Measurements from ENCODE around the gene LRTM2.

LRTM2 gene

GRCh38 chr12:1799882-1800400 is 20.4 kb upstream of the LRTM2 start:
- H3K4me1 ChIP-seq (ENCODE audit: control insufficient read depth, insufficient read depth, low read length): peaks cover 28% of the 10 kb centered on the region
- H3K36me3 ChIP-seq (ENCODE audit: insufficient read depth, low read length): no peaks in the 10 kb centered on the region
- H3K9me3 ChIP-seq (replicated peaks; ENCODE audit: low read length): no peaks in the 10 kb centered on the region
- no peak overlapping the region for H3K9ac ChIP-seq (ENCODE audit: low read depth, low read length)
- H3K4me3 ChIP-seq (ENCODE audit: low read length): no peak overlapping the region
- H3K27me3 ChIP-seq (ENCODE audit: control insufficient read depth, insufficient read depth, low read length): no peaks in the 10 kb centered on the region
- H3K4me2 ChIP-seq (ENCODE audit: low read length): no peak overlapping the region

GRCh38 chr12:1800401-1801302 is 19.7 kb upstream of the LRTM2 start:
- Histone ChIP-seq H3K9ac (ENCODE audit: low read depth, low read length) (no peak overlapping the region), H3K36me3 (ENCODE audit: insufficient read depth, low read length) (no peaks in the 10 kb centered on the region), H3K4me3 (ENCODE audit: low read length) (no peak overlapping the region), H3K4me1 (ENCODE audit: control insufficient read depth, insufficient read depth, low read length) (peaks cover 27% of the 10 kb centered on the region), H3K4me2 (ENCODE audit: low read length) (no peak overlapping the region), H3K9me3 (replicated peaks; ENCODE audit: low read length) (no peaks in the 10 kb centered on the region), H3K27me3 (ENCODE audit: control insufficient read depth, insufficient read depth, low read length) (no peaks in the 10 kb centered on the region)

GRCh38 chr12:1801303-1801975 is 18.9 kb upstream of the LRTM2 start:
- Histone ChIP-seq H3K4me2 (ENCODE audit: low read length) (no peak overlapping the region), H3K4me1 (ENCODE audit: control insufficient read depth, insufficient read depth, low read length) (peaks cover 20% of the 10 kb centered on the region), H3K27me3 (ENCODE audit: control insufficient read depth, insufficient read depth, low read length) (no peaks in the 10 kb centered on the region), H3K9ac (ENCODE audit: low read depth, low read length) (no peak overlapping the region), H3K4me3 (ENCODE audit: low read length) (no peak overlapping the region), H3K36me3 (ENCODE audit: insufficient read depth, low read length) (no peaks in the 10 kb centered on the region), H3K9me3 (replicated peaks; ENCODE audit: low read length) (no peaks in the 10 kb centered on the region)

- H3K36me3 ChIP-seq (ENCODE audit: insufficient read depth, low read length): no peaks in the 10 kb centered on the region
- H3K4me2 ChIP-seq (ENCODE audit: low read length): no peak overlapping the region
- H3K27me3 ChIP-seq (ENCODE audit: control insufficient read depth, insufficient read depth, low read length): no peaks in the 10 kb centered on the region
- no peak overlapping the region for H3K9ac ChIP-seq (ENCODE audit: low read depth, low read length)
- no peak overlapping the region for H3K4me3 ChIP-seq (ENCODE audit: low read length)
- no peaks in the 10 kb centered on the region for H3K9me3 ChIP-seq (replicated peaks; ENCODE audit: low read length)
- peaks cover 12% of the 10 kb centered on the region for H3K4me1 ChIP-seq (ENCODE audit: control insufficient read depth, insufficient read depth, low read length)
These were observed 16.6 kb upstream of the LRTM2 start for GRCh38 chr12:1803736-1804135.

- no peaks in the 10 kb centered on the region for H3K27me3 ChIP-seq (ENCODE audit: control insufficient read depth, insufficient read depth, low read length)
- H3K36me3 ChIP-seq (ENCODE audit: insufficient read depth, low read length): no peaks in the 10 kb centered on the region
- H3K4me1 ChIP-seq (ENCODE audit: control insufficient read depth, insufficient read depth, low read length): peaks cover 12% of the 10 kb centered on the region
- H3K9ac ChIP-seq (ENCODE audit: low read depth, low read length): no peak overlapping the region
- no peaks in the 10 kb centered on the region for H3K9me3 ChIP-seq (replicated peaks; ENCODE audit: low read length)
- H3K4me3 ChIP-seq (ENCODE audit: low read length): no peak overlapping the region
- no peak overlapping the region for H3K4me2 ChIP-seq (ENCODE audit: low read length)
These were observed 15.6 kb upstream of the LRTM2 start for GRCh38 chr12:1804545-1805332.

- H3K4me1 ChIP-seq (ENCODE audit: control insufficient read depth, insufficient read depth, low read length): peaks cover 12% of the 10 kb centered on the region
- no peaks in the 10 kb centered on the region for H3K9me3 ChIP-seq (replicated peaks; ENCODE audit: low read length)
- H3K36me3 ChIP-seq (ENCODE audit: insufficient read depth, low read length): no peaks in the 10 kb centered on the region
These were observed 14.8 kb upstream of the LRTM2 start for GRCh38 chr12:1805441-1806081.

GRCh38 chr12:1806301-1807086 is 13.9 kb upstream of the LRTM2 start:
- Histone ChIP-seq H3K4me1 (ENCODE audit: control insufficient read depth, insufficient read depth, low read length) (peaks cover 7% of the 10 kb centered on the region), H3K9ac (ENCODE audit: low read depth, low read length) (no peak overlapping the region)

More at GRCh38 chr12:1805441-1806081, 14.8 kb upstream of the LRTM2 start:
- Histone ChIP-seq H3K4me3 (ENCODE audit: low read length) (no peak overlapping the region), H3K4me2 (ENCODE audit: low read length) (no peak overlapping the region), H3K9ac (ENCODE audit: low read depth, low read length) (no peak overlapping the region), H3K27me3 (ENCODE audit: control insufficient read depth, insufficient read depth, low read length) (no peaks in the 10 kb centered on the region)

GRCh38 chr12:1807087-1807860 is 13.1 kb upstream of the LRTM2 start:
- no peak overlapping the region for H3K4me2 ChIP-seq (ENCODE audit: low read length)
- no peaks in the 10 kb centered on the region for H3K9me3 ChIP-seq (replicated peaks; ENCODE audit: low read length)
- H3K9ac ChIP-seq (ENCODE audit: low read depth, low read length): no peak overlapping the region
- no peak overlapping the region for H3K4me3 ChIP-seq (ENCODE audit: low read length)
- peaks cover 6% of the 10 kb centered on the region for H3K4me1 ChIP-seq (ENCODE audit: control insufficient read depth, insufficient read depth, low read length)
- H3K27me3 ChIP-seq (ENCODE audit: control insufficient read depth, insufficient read depth, low read length): no peaks in the 10 kb centered on the region
- no peaks in the 10 kb centered on the region for H3K36me3 ChIP-seq (ENCODE audit: insufficient read depth, low read length)

More at GRCh38 chr12:1806301-1807086, 13.9 kb upstream of the LRTM2 start:
- no peaks in the 10 kb centered on the region for H3K9me3 ChIP-seq (replicated peaks; ENCODE audit: low read length)
- no peaks in the 10 kb centered on the region for H3K27me3 ChIP-seq (ENCODE audit: control insufficient read depth, insufficient read depth, low read length)
- no peaks in the 10 kb centered on the region for H3K36me3 ChIP-seq (ENCODE audit: insufficient read depth, low read length)
- H3K4me2 ChIP-seq (ENCODE audit: low read length): no peak overlapping the region
- no peak overlapping the region for H3K4me3 ChIP-seq (ENCODE audit: low read length)

- Histone ChIP-seq H3K4me1 (ENCODE audit: control insufficient read depth, insufficient read depth, low read length) (peaks cover 16% of the 10 kb centered on the region), H3K9me3 (replicated peaks; ENCODE audit: low read length) (no peaks in the 10 kb centered on the region), H3K4me3 (ENCODE audit: low read length) (no peak overlapping the region), H3K9ac (ENCODE audit: low read depth, low read length) (no peak overlapping the region), H3K27me3 (ENCODE audit: control insufficient read depth, insufficient read depth, low read length) (no peaks in the 10 kb centered on the region), H3K36me3 (ENCODE audit: insufficient read depth, low read length) (no peaks in the 10 kb centered on the region), H3K4me2 (ENCODE audit: low read length) (no peak overlapping the region)
These were observed 12.1 kb upstream of the LRTM2 start for GRCh38 chr12:1808036-1808797.

Measured in skeletal muscle satellite cell (primary cell).